ENCODE results near the gene GCHFR. TPM values are rescaled to one million over a fixed set of nuclear protein-coding genes. Genes with fewer than 3 reads are reported as not detected.

GCHFR gene
- polyA plus RNA-seq, 1 donor from 2014 or later, result 7.2 TPM

DNA sequence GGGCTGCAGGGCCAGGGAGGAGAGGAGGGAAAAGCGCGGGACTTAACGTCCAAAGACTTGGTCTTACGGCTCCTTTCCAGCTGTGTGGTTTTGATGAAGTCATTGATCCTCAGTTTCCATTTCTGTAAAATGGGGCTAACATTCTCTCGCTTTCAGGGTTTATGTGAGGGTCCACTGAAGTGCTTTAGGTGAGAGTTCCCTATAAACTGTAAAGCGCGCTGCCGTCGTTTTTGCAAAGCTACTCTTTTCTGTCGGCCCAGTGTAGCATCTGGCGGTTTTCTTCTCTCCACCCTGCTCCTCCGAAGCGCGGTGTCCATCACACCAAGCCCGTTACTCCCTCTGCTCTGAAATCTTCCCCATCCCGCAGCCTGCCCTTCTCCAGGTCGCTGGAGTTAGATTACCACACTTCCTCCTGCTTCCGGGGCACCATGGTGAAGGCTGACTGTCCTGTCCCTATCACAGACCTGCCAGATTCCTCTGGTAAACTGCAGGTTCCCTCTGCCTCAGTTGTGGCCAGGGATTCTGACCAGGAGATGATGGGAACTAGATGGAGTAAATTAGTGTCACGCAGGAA is 44.1 kb downstream of the GCHFR start:
- Histone ChIP-seq H3K9ac (ENCODE audit: low read length) (peak overlapping the region; percentile 99), H3K79me2 (replicated peaks; ENCODE audit: insufficient read depth, low read length) (peaks cover 3% of the 10 kb centered on the region), H3K36me3 (ENCODE audit: insufficient read depth, low read length) (no peaks in the 10 kb centered on the region), H3F3A (ENCODE audit: insufficient read depth, low read length, poor library complexity, severe bottlenecking) (no peaks in the 10 kb centered on the region), H3K4me2 (ENCODE audit: low read length) (peak overlapping the region; percentile 80), H2AFZ (ENCODE audit: low read depth, low read length) (peak overlapping the region; percentile 94), H3K9me2 (ENCODE audit: insufficient read depth, low read length) (no peaks in the 10 kb centered on the region), H3K9me3 (ENCODE audit: low read length) (no peaks in the 10 kb centered on the region), H3K27ac (ENCODE audit: low read length) (peak overlapping the region; percentile 97), H3K27me3 (ENCODE audit: insufficient read depth, low read depth, low read length) (no peaks in the 10 kb centered on the region), H4K20me1 (ENCODE audit: insufficient read depth) (no peaks in the 10 kb centered on the region), H3K4me3 (ENCODE audit: low read length) (peak overlapping the region; percentile 96)
- TF ChIP-seq EP300 (conservative IDR thresholded peaks at IDR 0.05; ENCODE audit: poor library complexity, severe bottlenecking), result no peak
- no peak for TF ChIP-seq TAF1 (IDR thresholded peaks at IDR 0.05; ENCODE audit: low read depth)
- TF ChIP-seq, protein P1, sequence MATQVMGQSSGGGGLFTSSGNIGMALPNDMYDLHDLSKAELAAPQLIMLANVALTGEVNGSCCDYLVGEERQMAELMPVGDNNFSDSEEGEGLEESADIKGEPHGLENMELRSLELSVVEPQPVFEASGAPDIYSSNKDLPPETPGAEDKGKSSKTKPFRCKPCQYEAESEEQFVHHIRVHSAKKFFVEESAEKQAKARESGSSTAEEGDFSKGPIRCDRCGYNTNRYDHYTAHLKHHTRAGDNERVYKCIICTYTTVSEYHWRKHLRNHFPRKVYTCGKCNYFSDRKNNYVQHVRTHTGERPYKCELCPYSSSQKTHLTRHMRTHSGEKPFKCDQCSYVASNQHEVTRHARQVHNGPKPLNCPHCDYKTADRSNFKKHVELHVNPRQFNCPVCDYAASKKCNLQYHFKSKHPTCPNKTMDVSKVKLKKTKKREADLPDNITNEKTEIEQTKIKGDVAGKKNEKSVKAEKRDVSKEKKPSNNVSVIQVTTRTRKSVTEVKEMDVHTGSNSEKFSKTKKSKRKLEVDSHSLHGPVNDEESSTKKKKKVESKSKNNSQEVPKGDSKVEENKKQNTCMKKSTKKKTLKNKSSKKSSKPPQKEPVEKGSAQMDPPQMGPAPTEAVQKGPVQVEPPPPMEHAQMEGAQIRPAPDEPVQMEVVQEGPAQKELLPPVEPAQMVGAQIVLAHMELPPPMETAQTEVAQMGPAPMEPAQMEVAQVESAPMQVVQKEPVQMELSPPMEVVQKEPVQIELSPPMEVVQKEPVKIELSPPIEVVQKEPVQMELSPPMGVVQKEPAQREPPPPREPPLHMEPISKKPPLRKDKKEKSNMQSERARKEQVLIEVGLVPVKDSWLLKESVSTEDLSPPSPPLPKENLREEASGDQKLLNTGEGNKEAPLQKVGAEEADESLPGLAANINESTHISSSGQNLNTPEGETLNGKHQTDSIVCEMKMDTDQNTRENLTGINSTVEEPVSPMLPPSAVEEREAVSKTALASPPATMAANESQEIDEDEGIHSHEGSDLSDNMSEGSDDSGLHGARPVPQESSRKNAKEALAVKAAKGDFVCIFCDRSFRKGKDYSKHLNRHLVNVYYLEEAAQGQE (IDR thresholded peaks at IDR 0.05; ENCODE audit: borderline replicate concordance), result no peak
- no peak for TF ChIP-seq EZH2 (IDR thresholded peaks at IDR 0.05; ENCODE audit: borderline replicate concordance, insufficient read depth, low read length, poor library complexity, severe bottlenecking)
- TF ChIP-seq, protein P2, sequence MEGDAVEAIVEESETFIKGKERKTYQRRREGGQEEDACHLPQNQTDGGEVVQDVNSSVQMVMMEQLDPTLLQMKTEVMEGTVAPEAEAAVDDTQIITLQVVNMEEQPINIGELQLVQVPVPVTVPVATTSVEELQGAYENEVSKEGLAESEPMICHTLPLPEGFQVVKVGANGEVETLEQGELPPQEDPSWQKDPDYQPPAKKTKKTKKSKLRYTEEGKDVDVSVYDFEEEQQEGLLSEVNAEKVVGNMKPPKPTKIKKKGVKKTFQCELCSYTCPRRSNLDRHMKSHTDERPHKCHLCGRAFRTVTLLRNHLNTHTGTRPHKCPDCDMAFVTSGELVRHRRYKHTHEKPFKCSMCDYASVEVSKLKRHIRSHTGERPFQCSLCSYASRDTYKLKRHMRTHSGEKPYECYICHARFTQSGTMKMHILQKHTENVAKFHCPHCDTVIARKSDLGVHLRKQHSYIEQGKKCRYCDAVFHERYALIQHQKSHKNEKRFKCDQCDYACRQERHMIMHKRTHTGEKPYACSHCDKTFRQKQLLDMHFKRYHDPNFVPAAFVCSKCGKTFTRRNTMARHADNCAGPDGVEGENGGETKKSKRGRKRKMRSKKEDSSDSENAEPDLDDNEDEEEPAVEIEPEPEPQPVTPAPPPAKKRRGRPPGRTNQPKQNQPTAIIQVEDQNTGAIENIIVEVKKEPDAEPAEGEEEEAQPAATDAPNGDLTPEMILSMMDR (IDR thresholded peaks at IDR 0.05; ENCODE audit: poor library complexity, severe bottlenecking), result no peak

DNA sequence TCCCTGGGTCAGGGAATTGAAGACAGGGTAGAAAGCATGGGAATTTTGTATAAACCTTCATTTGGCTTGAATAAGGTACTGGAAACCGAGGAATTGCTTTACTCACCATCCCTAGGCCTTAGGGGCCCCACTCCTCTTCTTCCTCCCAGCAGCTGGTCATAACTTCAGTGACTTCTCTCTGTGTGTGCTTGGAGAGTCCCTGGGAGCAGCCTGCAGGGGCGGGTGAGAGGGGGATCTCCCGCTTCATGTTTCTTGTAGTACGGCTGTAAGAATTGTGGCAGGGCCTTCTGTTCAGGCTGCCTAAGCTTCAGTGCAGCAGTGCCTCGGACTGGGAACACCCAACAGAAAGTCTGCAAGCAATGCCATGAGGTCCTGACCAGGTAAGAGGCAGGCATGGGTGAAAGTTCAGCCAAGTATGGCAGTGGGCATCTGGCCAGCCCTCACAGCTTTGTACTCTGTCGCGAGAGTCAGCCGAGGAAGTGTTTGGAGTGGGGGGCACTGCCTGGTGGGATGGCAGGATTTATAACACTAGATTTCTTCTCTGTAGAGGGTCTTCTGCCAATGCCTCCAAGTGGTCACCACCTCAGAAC is 45.1 kb downstream of the GCHFR start:
- Histone ChIP-seq H2AFZ (ENCODE audit: low read depth, low read length) (no peak overlapping the region), H3F3A (ENCODE audit: insufficient read depth, low read length, poor library complexity, severe bottlenecking) (no peaks in the 10 kb centered on the region), H4K20me1 (ENCODE audit: insufficient read depth) (no peaks in the 10 kb centered on the region), H3K27me3 (ENCODE audit: insufficient read depth, low read depth, low read length) (no peaks in the 10 kb centered on the region), H3K9me3 (ENCODE audit: low read length) (no peaks in the 10 kb centered on the region), H3K9me2 (ENCODE audit: insufficient read depth, low read length) (no peaks in the 10 kb centered on the region), H3K27ac (ENCODE audit: low read length) (no peak overlapping the region), H3K4me2 (ENCODE audit: low read length) (no peak overlapping the region), H3K4me3 (ENCODE audit: low read length) (no peak overlapping the region), H3K36me3 (ENCODE audit: insufficient read depth, low read length) (no peaks in the 10 kb centered on the region), H3K79me2 (replicated peaks; ENCODE audit: insufficient read depth, low read length) (peaks cover 3% of the 10 kb centered on the region), H3K9ac (ENCODE audit: low read length) (no peak overlapping the region)
- TF ChIP-seq SMC3 (conservative IDR thresholded peaks at IDR 0.05; ENCODE audit: poor library complexity) (no peak), TAF1 (IDR thresholded peaks at IDR 0.05; ENCODE audit: low read depth) (no peak), POLR2AphosphoS5 (IDR thresholded peaks at IDR 0.05) (no peak), RAD21 (conservative IDR thresholded peaks at IDR 0.05) (no peak), MXI1 (conservative IDR thresholded peaks at IDR 0.05; ENCODE audit: poor library complexity, severe bottlenecking) (no peak), EZH2 (IDR thresholded peaks at IDR 0.05; ENCODE audit: borderline replicate concordance, insufficient read depth, low read length, poor library complexity, severe bottlenecking) (no peak), EP300 (conservative IDR thresholded peaks at IDR 0.05; ENCODE audit: poor library complexity, severe bottlenecking) (no peak)
- TF ChIP-seq, protein P2 (IDR thresholded peaks at IDR 0.05; ENCODE audit: poor library complexity, severe bottlenecking), result no peak
- TF ChIP-seq, protein P1 (IDR thresholded peaks at IDR 0.05; ENCODE audit: borderline replicate concordance), result no peak

Data from neural cell (in vitro differentiated cells).